GM12865 (cell line): Measurements from ENCODE around the gene CDK18.

Source experiments
- DNase-seq: peaks from one replicate; pipeline ENCODE4 v3.0.0; 2010; ENCODE audit warnings: low read depth
- H3K4me3 ChIP-seq: 2 replicates; pipeline ENCODE4 v1.5.1; 2011; ENCODE audit warnings: mild to moderate bottlenecking, low read depth, low read length, control low read depth
- TF ChIP-seq, protein P1 (sequence below): IDR thresholded peaks from 2 replicates; pipeline ENCODE4 v1.5.1; 2011; ENCODE audit warnings: low read length, control low read depth, low read depth, inconsistent platforms; ENCODE audit not compliant: insufficient read depth; ENCODE audit errors: missing control alignments

The CDK18 gene

DNA sequence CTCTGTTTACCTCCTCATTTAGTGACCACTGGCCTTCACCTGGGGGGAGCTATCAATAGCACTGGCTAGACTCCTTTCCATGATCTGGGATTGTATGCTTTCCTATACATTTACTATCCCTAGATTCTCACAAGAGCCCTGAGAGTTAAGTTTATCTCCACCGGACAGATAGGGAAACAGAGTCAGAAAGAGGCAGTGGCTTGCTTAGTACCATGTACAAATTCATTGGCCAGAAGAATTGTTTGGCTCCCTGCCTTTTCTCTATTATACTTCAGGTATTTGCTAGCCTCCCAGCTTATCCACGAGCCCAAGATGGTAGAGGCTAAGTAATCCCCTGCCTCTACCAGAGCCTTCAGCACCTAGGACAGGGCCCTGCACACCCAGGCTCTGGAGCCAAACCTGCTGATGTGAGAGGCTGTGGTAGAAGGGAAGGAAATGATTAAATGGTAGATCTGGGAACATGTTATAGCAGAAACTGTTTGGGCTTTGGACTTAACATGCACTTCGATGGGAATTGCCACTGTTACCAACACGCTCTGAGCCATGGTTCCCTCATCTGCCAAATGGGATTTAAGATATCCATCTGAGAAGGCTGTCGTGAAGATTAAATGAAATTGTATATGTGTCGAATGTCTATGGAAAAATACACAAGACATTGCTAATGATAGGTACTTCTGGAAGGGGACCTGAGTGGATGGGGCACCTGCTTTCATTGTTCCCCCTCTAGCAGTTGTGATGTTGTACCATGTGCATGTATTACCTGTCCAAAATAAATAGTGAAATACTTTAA lies 45.5 kb upstream of the CDK18 start:
- no peak overlapping the region for H3K4me3 ChIP-seq
- DNase-seq, result peak; percentile 21
- TF ChIP-seq, protein P1, sequence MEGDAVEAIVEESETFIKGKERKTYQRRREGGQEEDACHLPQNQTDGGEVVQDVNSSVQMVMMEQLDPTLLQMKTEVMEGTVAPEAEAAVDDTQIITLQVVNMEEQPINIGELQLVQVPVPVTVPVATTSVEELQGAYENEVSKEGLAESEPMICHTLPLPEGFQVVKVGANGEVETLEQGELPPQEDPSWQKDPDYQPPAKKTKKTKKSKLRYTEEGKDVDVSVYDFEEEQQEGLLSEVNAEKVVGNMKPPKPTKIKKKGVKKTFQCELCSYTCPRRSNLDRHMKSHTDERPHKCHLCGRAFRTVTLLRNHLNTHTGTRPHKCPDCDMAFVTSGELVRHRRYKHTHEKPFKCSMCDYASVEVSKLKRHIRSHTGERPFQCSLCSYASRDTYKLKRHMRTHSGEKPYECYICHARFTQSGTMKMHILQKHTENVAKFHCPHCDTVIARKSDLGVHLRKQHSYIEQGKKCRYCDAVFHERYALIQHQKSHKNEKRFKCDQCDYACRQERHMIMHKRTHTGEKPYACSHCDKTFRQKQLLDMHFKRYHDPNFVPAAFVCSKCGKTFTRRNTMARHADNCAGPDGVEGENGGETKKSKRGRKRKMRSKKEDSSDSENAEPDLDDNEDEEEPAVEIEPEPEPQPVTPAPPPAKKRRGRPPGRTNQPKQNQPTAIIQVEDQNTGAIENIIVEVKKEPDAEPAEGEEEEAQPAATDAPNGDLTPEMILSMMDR, result no peak

DNA sequence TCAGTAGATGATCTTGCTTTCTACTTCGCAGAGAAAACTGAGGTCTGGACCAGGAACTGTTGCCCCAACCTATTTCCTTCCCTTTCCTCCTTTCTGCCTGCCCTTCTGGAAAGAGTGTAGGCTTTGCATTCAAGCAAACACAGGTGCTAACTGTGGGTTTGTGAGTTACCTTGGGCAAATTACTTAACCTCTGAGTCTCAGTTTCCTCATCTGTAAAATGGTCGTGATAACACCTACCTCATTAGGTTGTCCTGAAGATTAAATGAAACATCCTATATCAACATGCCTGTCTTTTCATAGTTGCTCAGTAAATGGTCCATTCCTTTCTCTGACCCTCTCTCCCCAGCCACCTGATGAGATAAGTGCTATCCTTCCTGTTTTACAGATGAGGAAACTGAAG lies 39.1 kb upstream of the CDK18 start:
- no peak for DNase-seq
- TF ChIP-seq, protein P1, result no peak
- no peak overlapping the region for H3K4me3 ChIP-seq

DNA sequence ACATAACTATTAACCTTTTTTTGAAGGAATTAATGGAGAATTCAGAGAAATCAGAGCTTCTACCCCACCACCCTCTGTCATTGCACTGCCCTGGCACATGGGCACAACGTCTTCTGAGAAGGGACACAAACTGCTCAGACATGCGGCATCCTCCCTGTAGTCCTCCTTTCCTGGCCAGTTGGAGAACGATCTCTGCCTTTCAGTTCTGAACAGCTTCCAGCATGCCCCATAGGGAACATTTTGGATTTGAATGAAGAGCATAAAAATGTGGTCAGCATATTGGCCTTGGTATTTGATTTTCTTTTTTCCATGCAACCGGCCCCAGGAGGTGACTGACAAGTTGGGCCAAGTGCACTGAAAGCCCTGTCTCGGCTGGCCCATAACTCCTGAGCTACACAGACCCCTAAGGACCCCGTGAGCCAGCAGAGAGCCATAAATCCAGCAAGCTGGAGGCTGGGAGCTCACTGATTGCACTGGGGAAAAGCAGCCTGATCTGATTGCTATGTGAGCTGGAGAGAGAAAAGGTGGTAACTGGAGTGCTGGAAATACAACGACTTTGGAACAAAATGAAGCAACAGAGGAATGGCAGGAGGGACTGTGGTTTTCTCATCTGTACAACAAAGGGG lies 37.8 kb upstream of the CDK18 start:
- H3K4me3 ChIP-seq, result no peak overlapping the region
- no peak for DNase-seq
- TF ChIP-seq, protein P1, result no peak

DNA sequence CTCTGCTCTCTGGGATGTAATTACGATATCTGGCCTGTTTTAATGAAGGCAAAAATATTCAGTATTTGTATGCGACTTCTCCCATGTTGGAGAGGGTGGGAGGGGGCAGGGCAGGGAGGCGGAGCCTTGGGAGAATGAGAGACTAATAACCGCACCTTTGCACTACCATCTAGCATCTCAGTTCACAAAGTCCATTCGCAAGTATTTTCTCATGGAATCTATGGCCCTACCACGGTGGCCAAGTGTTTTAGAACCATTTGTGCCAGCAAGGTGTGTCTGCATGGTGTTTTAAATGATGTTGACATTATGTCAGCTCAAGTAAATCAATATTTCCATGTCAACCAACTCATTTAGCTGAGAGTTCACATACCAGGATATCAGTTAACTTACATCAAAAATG lies 34.3 kb upstream of the CDK18 start:
- no peak overlapping the region for H3K4me3 ChIP-seq
- DNase-seq, result no peak
- TF ChIP-seq, protein P1, result no peak

GRCh38 chr1:205472737-205473441 lies 31.6 kb upstream of the CDK18 start:
- no peak overlapping the region for H3K4me3 ChIP-seq
- DNase-seq, result no peak
- TF ChIP-seq, protein P1, result no peak

- TF ChIP-seq, protein P1, result no peak
- no peak for DNase-seq
- H3K4me3 ChIP-seq, result no peak overlapping the region
Measured at GRCh38 chr1:205473475-205473874, 31.0 kb upstream of the CDK18 start.
